ENCODE results near the gene HCFC1R1.

DNA sequence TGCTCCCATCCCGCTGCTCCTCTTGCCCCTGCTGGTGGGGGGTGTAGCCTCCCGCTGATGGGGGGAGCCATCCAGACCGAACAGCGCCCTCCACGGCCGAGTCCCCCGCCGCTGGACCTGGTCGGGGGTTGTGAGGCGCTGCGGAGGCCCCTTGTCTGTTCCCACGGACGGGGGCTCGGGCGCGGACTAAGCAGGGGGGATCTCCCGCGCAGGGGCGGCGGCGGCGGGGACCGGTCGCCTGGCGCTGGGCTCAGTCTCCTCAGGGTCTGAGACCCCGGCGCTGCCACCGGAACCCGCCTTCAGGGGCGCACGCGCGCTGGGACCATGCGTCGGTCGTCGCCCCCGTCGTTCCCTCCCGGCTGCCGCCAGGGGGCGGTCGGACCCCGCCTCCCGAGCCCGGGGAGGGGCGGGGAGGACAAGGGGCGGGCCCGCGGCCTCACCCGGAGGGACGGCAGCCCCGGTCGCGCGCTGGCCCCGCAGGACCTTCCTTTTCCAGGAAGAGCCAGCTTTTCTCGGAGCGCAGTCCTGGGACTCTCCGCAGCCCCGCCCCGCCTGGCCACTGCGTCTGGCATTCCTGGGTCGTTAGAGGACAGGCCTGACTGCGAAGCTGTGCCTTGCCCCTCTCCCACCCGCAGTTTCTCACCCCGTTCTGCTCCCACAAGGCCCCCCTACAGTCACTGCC, 35.4 kb upstream of the HCFC1R1 start:
- TF ChIP-seq CTCF (IDR thresholded peaks at IDR 0.05 in 4 of 5, conservative IDR thresholded peaks at IDR 0.05 in 1 of 5) = peak; percentile 81 to 99 (median 99)
- TF ChIP-seq POLR2A (IDR thresholded peaks at IDR 0.05) = peak in 1 of 2 donors; percentile 17

Data from gastrocnemius medialis (tissue), 4 donors.